HEK293 (cell line): Measurements from ENCODE around the gene PRTG.

Source experiments
- CTCF ChIA-PET: fragments of 350-600 bp; formaldehyde crosslinking; extraction: SDS; loops from one replicate; lab custom pipeline; 2021; ENCODE audit warnings: antibody characterized with exemption; lab: Yijun Ruan, JAX
- POLR2A ChIA-PET: fragments of 300-600 bp; formaldehyde crosslinking; extraction: SDS; loops from one replicate; lab custom pipeline; 2020; ENCODE audit warnings: antibody characterized with exemption, inconsistent platforms; lab: Yijun Ruan, JAX
- H3K27ac ChIP-seq: fragments of 200-500 bp; sonication (Bioruptor generic); 2 replicates; pipeline ENCODE4 v1.5.1; 2014; ENCODE audit warnings: low read depth, low read length, control low read depth, inconsistent platforms; ENCODE audit errors: extremely low read depth
- H3K36me3 ChIP-seq, 2 experiments: fragments of 200-500 bp in 1 of 2; sonication (Bioruptor generic) in 1 of 2; 1 replicate in 1 of 2; 2 replicates in 1 of 2; pipeline ENCODE4 v1.5.1; 2014 to 2017; ENCODE audit warnings: inconsistent platforms in 2 of 2, low read length in 2 of 2; ENCODE audit not compliant: control insufficient read depth in 2 of 2, insufficient read depth in 1 of 2
- H3K4me1 ChIP-seq: fragments of 200-500 bp; sonication (Bioruptor generic); 2 replicates; pipeline ENCODE4 v1.5.1; 2014; ENCODE audit warnings: mild to moderate bottlenecking, low read length, inconsistent platforms; ENCODE audit not compliant: control insufficient read depth, insufficient read depth
- H3K4me3 ChIP-seq: 2 replicates; pipeline ENCODE4 v1.5.1; 2011; ENCODE audit warnings: low read depth, mild to moderate bottlenecking, control low read depth, low read length, moderate library complexity
- H3K9me3 ChIP-seq: fragments of 200-500 bp; sonication (Bioruptor generic); 2 replicates; pipeline ENCODE4 v1.5.1; 2014; ENCODE audit warnings: low read depth, low read length, inconsistent platforms; ENCODE audit not compliant: control insufficient read depth, insufficient read depth
- FEZF1 ChIP-seq: fragments of 450-650 bp; formaldehyde crosslinking; IDR thresholded peaks from 2 replicates; pipeline ENCODE4 v1.5.1; 2016; ENCODE audit warnings: missing biosample characterization, missing genetic modification characterization
- KLF9 ChIP-seq: fragments of 450-650 bp; formaldehyde crosslinking; IDR thresholded peaks from 2 replicates; pipeline ENCODE4 v1.5.1; 2016; ENCODE audit warnings: missing biosample characterization, missing genetic modification characterization, low read depth
- SALL2 ChIP-seq: fragments of 450-650 bp; formaldehyde crosslinking; IDR thresholded peaks from 2 replicates; pipeline ENCODE4 v1.5.0; 2017; ENCODE audit warnings: missing biosample characterization, mild to moderate bottlenecking, missing genetic modification characterization, borderline replicate concordance
- SCRT2 ChIP-seq: fragments of 450-650 bp; formaldehyde crosslinking; IDR thresholded peaks from 2 replicates; pipeline ENCODE4 v1.5.1; 2016; ENCODE audit warnings: missing biosample characterization, missing genetic modification characterization
- ZBTB20 ChIP-seq: fragments of 450-650 bp; formaldehyde crosslinking; IDR thresholded peaks from 2 replicates; pipeline ENCODE4 v1.5.1; 2016; ENCODE audit warnings: missing biosample characterization, missing genetic modification characterization
- ZBTB44 ChIP-seq: fragments of 450-650 bp; IDR thresholded peaks from 2 replicates; pipeline ENCODE4 v1.5.1; 2018; ENCODE audit warnings: missing biosample characterization, mild to moderate bottlenecking, missing genetic modification characterization
- ZBTB49 ChIP-seq: fragments of 450-650 bp; formaldehyde crosslinking; IDR thresholded peaks from 2 replicates; pipeline ENCODE4 v1.5.1; 2016; ENCODE audit warnings: missing biosample characterization, missing genetic modification characterization, low read depth
- ZNF169 ChIP-seq: fragments of 450-650 bp; formaldehyde crosslinking; IDR thresholded peaks from 2 replicates; pipeline ENCODE4 v1.5.1; 2016; ENCODE audit warnings: missing biosample characterization, missing genetic modification characterization
- ZNF544 ChIP-seq: fragments of 450-650 bp; formaldehyde crosslinking; IDR thresholded peaks from 2 replicates; pipeline ENCODE4 v1.5.0; 2017; ENCODE audit warnings: missing biosample characterization, missing genetic modification characterization
- ZNF600 ChIP-seq: fragments of 450-650 bp; formaldehyde crosslinking; IDR thresholded peaks from 2 replicates; pipeline ENCODE4 v1.5.1; 2016; ENCODE audit warnings: missing biosample characterization, missing genetic modification characterization
- ZNF677 ChIP-seq: fragments of 450-650 bp; IDR thresholded peaks from 2 replicates; pipeline ENCODE4 v1.5.0; 2018; ENCODE audit warnings: missing biosample characterization, mild to moderate bottlenecking, missing genetic modification characterization, moderate library complexity
- TF ChIP-seq, protein P1 (sequence below): fragments of 450-650 bp; formaldehyde crosslinking; IDR thresholded peaks from 2 replicates; pipeline ENCODE4 v1.5.1; 2016; ENCODE audit warnings: missing biosample characterization, missing genetic modification characterization
- TF ChIP-seq, protein P2 (sequence below): fragments of 450-650 bp; formaldehyde crosslinking; conservative IDR thresholded peaks from 2 replicates; pipeline ENCODE4 v1.5.1; 2016; ENCODE audit warnings: low read depth, missing biosample characterization, missing genetic modification characterization
- TF ChIP-seq, protein P3 (sequence below): fragments of 450-650 bp; formaldehyde crosslinking; IDR thresholded peaks from 2 replicates; pipeline ENCODE4 v1.5.1; 2016; ENCODE audit warnings: missing biosample characterization, missing genetic modification characterization
- TF ChIP-seq, protein P4 (sequence below): fragments of 450-650 bp; formaldehyde crosslinking; IDR thresholded peaks from 2 replicates; pipeline ENCODE4 v1.5.1; 2017; ENCODE audit warnings: missing biosample characterization, missing genetic modification characterization

The PRTG gene

GRCh38 chr15:55703873-55704301, 39.1 kb downstream of the PRTG start:
- TF ChIP-seq ZNF169 (tag by site-specific recombination) (no peak), SALL2 (tag by site-specific recombination) (no peak), ZNF544 (no peak), ZBTB20 (tag by site-specific recombination) (no peak), KLF9 (no peak), SCRT2 (peak; percentile 53), FEZF1 (tag by site-specific recombination) (peak; percentile 76), ZNF677 (tag by site-specific recombination) (no peak), ZNF600 (tag by site-specific recombination) (no peak), ZBTB44 (tag by site-specific recombination) (peak; percentile 10; the same call in 1 of the 2 replicates), ZBTB49 (no peak)
- TF ChIP-seq, protein P1, sequence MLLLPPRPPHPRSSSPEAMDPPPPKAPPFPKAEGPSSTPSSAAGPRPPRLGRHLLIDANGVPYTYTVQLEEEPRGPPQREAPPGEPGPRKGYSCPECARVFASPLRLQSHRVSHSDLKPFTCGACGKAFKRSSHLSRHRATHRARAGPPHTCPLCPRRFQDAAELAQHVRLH (tag by site-specific recombination): no peak
- TF ChIP-seq, protein P2, sequence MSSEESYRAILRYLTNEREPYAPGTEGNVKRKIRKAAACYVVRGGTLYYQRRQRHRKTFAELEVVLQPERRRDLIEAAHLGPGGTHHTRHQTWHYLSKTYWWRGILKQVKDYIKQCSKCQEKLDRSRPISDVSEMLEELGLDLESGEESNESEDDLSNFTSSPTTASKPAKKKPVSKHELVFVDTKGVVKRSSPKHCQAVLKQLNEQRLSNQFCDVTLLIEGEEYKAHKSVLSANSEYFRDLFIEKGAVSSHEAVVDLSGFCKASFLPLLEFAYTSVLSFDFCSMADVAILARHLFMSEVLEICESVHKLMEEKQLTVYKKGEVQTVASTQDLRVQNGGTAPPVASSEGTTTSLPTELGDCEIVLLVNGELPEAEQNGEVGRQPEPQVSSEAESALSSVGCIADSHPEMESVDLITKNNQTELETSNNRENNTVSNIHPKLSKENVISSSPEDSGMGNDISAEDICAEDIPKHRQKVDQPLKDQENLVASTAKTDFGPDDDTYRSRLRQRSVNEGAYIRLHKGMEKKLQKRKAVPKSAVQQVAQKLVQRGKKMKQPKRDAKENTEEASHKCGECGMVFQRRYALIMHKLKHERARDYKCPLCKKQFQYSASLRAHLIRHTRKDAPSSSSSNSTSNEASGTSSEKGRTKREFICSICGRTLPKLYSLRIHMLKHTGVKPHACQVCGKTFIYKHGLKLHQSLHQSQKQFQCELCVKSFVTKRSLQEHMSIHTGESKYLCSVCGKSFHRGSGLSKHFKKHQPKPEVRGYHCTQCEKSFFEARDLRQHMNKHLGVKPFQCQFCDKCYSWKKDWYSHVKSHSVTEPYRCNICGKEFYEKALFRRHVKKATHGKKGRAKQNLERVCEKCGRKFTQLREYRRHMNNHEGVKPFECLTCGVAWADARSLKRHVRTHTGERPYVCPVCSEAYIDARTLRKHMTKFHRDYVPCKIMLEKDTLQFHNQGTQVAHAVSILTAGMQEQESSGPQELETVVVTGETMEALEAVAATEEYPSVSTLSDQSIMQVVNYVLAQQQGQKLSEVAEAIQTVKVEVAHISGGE: no peak
- TF ChIP-seq, protein P3, sequence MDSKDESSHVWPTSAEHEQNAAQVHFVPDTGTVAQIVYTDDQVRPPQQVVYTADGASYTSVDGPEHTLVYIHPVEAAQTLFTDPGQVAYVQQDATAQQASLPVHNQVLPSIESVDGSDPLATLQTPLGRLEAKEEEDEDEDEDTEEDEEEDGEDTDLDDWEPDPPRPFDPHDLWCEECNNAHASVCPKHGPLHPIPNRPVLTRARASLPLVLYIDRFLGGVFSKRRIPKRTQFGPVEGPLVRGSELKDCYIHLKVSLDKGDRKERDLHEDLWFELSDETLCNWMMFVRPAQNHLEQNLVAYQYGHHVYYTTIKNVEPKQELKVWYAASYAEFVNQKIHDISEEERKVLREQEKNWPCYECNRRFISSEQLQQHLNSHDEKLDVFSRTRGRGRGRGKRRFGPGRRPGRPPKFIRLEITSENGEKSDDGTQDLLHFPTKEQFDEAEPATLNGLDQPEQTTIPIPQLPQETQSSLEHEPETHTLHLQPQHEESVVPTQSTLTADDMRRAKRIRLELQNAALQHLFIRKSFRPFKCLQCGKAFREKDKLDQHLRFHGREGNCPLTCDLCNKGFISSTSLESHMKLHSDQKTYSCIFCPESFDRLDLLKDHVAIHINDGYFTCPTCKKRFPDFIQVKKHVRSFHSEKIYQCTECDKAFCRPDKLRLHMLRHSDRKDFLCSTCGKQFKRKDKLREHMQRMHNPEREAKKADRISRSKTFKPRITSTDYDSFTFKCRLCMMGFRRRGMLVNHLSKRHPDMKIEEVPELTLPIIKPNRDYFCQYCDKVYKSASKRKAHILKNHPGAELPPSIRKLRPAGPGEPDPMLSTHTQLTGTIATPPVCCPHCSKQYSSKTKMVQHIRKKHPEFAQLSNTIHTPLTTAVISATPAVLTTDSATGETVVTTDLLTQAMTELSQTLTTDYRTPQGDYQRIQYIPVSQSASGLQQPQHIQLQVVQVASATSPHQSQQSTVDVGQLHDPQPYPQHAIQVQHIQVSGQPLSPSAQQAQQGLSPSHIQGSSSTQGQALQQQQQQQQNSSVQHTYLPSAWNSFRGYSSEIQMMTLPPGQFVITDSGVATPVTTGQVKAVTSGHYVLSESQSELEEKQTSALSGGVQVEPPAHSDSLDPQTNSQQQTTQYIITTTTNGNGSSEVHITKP (tag by site-specific recombination): no peak
- TF ChIP-seq, protein P4, sequence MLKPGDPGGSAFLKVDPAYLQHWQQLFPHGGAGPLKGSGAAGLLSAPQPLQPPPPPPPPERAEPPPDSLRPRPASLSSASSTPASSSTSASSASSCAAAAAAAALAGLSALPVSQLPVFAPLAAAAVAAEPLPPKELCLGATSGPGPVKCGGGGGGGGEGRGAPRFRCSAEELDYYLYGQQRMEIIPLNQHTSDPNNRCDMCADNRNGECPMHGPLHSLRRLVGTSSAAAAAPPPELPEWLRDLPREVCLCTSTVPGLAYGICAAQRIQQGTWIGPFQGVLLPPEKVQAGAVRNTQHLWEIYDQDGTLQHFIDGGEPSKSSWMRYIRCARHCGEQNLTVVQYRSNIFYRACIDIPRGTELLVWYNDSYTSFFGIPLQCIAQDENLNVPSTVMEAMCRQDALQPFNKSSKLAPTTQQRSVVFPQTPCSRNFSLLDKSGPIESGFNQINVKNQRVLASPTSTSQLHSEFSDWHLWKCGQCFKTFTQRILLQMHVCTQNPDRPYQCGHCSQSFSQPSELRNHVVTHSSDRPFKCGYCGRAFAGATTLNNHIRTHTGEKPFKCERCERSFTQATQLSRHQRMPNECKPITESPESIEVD (tag by site-specific recombination): peak; percentile 58; the same call in 1 of the 2 replicates
- Histone ChIP-seq H3K27ac (no peak overlapping the region), H3K4me3 (no peak overlapping the region), H3K9me3 (no peaks in the 10 kb centered on the region), H3K4me1 (peaks cover 11% of the 10 kb centered on the region), H3K36me3 (no peaks in the 10 kb centered on the region)
- ChIA-PET CTCF (no interaction called here), POLR2A (interaction anchor here (0.6 kb wide), 1 partner anchor 1964 kb away, joined by 3 read pairs; no protein-coding TSS in a partner anchor)
